Mesenteric fat pad (tissue), 1 donor: ENCODE measurements around the gene EZR. TPM values are rescaled to one million over a fixed set of nuclear protein-coding genes. Genes with fewer than 3 reads are reported as not detected.

Experiments
- DNase-seq: peaks from one replicate; pipeline ENCODE4 v3.0.0-alpha.2; 2020; ENCODE audit warnings: low spot score
- microRNA-seq: library from miRNA; unstranded; fragments of <30 nt; microRNA quantifications from one replicate; pipeline ENCODE4 v1.2.0, GENCODE V29; 2020; ENCODE audit warnings: borderline number of aligned reads
- total RNA-seq: library from RNA; stranded (reverse); fragmentation: NEBNext Ultra II Directional; extraction: Animal tissue kit (Norgen Biotek cat#: 25700); gene quantifications from one replicate; pipeline ENCODE4 v1.2.1, GENCODE V29; 2021
- donor health status: DM: yes; HTN: yes; CAD: no.

Gene EZR
- total RNA-seq, 1 donor from 2014 or later: 43.1 TPM

DNA sequence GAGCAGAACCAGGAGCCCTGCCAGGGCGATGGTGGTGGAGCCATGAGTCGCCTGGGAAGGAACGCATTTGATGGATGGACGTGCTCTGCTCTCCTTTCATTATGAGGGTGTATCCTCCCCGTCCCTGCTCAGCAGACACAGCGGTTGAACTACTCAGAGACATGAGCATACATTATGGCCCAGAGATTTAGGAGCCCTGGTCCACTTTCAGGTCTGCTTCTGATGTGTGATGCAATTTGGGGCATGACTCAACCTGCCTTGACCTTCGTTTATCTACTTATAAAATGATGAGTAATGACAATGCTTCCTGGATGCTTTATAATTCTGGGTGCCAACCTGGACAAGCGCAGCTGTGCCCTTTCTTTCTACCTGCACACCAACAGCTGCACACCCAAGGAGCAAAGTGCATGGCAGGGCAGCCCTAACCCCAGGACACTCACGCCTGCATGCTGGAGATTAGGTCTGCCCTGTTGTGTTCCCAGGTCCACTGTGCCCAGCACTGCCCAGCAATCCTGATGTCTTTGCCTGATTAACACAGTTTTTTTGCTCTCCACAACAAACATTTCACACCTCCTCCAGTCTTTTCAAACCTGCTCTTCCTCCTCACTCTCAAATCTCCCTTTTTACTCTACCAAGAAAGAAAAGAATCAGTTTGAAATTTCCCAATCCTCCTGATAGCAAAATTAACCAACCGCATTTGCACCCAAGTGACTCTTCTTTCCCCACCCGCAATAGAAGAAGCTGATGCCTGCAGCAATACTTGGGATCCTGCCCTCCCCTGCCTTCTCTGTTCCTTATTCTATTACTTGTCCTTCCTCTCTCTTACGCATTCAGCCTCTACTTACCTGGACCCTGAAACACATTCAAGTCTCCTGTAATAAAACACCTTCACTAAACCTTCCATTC lies 81.2 kb downstream of the EZR start:
- no peak for DNase-seq

- no peak for DNase-seq
Observed at GRCh38 chr6:158737082-158737709, 82.0 kb downstream of the EZR start.

GRCh38 chr6:158735009-158735408 lies 84.2 kb downstream of the EZR start:
- no peak for DNase-seq

DNA sequence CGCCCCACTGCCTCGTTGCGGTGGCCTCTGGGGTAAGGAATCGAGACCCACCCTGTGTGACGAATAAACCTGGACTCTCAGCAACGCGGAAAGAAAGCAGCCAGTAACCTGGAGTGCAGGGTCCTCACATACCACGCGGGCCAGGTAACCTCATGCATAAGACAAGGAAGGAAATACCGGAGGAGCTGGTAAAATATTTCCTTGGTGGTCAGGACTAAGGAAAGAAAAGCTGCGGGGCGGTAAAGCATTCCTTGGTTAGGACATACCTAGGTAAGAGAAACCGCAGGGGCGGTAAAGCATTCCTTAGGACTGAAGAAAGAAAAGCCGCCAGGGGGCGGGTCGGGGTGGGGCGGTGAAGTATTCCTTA lies 88.6 kb downstream of the EZR start:
- no peak for DNase-seq

DNA sequence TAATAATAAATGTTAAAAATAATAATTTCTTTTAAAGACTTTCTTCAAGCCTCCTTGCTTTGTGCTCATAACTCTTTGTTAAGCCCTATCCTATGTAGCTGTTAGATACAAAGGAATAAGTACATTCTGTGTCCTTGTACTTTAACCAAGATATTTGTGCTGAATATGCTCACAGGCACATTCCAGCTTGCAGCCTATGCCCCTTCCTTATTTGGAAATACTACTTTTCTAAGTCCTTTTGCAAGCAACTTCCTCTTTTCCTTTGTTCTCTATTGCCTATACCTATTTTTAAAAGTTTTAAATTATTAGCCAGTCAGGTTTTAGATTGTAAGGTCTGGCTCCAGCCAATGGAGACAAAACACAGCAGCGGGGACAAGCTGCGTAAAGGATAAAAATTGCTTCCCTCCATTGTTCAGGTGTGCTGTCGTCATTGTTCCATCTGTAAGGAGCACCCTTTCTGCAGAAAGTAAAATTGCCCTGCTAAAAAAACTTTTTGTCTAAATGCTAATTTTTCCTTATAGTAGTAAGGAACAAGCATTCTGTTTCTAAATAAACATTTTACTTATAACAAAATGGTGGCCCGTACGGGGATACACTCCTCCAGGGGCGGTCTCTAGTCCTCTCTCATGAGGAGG lies 89.1 kb downstream of the EZR start:
- no peak for DNase-seq

DNA sequence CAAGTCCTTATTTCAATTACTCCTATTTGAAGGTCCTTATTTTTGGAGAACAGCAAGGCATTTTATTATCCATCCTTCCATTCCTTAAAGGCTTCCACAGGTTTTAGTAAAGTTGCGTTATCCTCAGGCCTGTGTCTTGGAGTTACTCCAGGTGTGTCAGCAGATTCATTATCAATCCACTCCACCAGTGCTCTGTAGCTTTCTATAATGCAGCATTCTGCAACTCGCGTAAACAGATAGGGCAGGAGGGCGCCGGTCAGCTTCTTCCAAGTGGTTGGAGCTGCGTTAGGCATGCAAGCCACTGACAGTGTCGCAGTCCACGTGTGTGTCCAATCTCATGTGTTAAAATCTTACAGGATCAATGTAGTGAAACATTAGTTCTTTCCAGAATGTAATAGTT lies 93.5 kb downstream of the EZR start:
- DNase-seq: no peak

DNA sequence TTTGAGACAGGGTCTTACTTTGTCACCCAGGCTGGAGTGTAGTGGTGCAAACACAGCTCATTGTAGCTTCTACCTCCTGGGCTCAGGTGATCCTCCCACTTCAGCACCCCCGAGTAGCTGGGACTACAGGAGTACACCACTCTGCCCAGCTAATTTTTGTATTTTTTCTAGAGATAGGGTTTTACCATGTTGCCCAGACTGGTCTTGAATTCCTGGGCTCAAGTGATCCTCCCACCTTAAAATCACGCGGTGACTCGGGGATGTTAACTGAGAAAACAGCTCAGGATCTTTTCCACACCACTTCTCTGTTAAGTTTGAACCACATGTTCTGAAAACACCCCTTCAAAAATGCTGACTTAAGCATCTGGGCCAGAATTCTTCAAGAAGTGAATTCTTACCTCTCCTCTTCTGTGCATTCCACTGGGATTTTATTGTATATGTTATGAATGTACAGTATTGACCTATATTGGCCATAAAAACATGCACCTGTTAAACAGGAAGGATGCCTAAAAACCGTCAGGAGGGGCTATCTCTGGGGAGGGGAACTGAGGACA lies 96.9 kb downstream of the EZR start:
- DNase-seq: no peak

DNA sequence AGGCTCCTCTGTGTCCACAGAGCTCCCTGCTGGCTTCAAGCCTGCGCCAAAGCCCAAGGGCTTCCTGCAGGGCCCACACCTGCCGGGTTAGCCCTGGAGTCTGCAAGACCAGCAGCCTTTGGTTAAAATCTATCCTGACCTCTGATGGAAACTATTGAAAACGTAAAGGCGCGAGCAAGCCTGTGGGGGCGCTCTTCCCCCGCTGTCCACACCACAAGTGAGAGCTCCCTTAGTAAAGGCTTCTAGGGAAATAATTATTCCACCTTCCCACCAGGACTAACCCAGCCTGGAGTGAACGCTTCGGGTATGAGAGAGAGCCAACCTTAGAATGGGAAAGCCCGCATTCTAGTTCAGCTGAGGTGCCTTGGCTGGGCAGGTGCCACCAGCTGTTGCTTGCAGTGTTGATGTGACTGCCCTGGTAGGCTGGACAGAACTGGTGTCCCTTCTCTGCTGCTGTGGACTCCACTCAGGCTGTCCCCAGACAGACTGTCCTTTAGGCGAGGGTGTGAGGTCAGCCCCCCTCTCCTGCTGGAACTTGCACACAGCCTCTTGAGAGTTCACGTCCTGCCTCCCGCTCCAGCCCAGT lies 100.6 kb downstream of the EZR start:
- DNase-seq: peak; percentile 45

DNA sequence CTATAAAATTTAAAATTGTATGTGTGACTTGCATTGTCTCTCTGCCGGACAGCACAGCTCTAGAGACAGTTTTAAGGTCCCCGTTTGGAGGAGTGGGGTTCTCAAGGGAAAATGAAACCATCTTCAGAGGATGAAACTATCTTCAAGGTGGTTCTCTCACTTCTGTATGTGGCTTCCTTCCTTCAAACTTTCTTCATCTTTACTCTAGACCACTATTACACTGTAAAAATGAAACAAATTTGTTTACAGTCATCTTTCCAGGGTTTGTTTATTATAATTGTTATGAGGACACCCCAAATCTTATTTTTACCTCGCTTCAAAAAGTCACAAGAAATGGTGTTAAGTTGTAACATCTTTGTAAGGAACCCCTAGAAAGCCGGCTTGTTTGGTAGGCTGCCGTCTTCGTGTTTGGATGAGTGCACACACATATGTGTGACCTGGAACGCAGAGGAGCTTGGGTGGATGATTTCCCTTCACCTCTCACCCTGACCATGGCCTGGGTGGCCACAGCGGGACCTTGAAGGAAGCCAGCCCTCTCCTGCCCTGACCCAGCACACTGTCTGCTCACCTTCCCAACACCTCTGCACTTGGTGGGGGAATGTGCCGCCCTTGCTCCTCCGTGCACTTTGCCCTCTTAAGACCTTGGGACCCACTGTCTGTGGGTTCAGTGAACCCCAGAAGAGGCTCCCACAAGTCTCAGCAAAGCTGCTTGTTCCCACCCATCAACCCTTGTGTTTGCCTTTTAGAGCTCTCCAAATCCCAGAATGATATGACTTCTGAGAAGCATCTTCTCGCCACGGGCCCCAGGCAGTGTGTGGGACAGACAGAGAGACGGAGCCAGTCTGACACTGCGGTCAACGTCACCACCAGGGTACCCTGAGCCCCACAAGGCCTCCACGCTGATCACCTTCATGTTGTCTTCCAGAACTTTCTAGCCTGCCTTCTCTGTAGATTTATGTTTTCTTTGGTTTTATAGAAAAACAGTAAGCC lies 101.5 kb downstream of the EZR start:
- peak; percentile 81 for DNase-seq

Small RNA genes within 50 kb of the gene (microRNA-seq; reads per million reads assigned to microRNA genes)
- not detected for gene MIR3918

Other genes starting within 250 kb of the EZR start
- gene DYNLT1, start 174.6 kb downstream of the EZR start, total RNA-seq: 95.1 TPM
- gene SYTL3, start 169.3 kb downstream of the EZR start, total RNA-seq: 4.1 TPM
- 6.7 TPM for gene RSPH3, start 180.8 kb upstream of the EZR start, total RNA-seq
- 5.7 TPM for gene TAGAP, start 225.6 kb upstream of the EZR start, total RNA-seq